Iris pigment epithelial cell (primary cell): ENCODE results near the gene WDR6.
A peak's percentile ranks its signal among the peaks of the same experiment; 100 is the strongest.

Experiments used
- DNase-seq: peaks from one replicate; pipeline ENCODE4 v3.0.0-alpha.2; 2011; ENCODE audit warnings: low read depth

WDR6 gene, protein sequence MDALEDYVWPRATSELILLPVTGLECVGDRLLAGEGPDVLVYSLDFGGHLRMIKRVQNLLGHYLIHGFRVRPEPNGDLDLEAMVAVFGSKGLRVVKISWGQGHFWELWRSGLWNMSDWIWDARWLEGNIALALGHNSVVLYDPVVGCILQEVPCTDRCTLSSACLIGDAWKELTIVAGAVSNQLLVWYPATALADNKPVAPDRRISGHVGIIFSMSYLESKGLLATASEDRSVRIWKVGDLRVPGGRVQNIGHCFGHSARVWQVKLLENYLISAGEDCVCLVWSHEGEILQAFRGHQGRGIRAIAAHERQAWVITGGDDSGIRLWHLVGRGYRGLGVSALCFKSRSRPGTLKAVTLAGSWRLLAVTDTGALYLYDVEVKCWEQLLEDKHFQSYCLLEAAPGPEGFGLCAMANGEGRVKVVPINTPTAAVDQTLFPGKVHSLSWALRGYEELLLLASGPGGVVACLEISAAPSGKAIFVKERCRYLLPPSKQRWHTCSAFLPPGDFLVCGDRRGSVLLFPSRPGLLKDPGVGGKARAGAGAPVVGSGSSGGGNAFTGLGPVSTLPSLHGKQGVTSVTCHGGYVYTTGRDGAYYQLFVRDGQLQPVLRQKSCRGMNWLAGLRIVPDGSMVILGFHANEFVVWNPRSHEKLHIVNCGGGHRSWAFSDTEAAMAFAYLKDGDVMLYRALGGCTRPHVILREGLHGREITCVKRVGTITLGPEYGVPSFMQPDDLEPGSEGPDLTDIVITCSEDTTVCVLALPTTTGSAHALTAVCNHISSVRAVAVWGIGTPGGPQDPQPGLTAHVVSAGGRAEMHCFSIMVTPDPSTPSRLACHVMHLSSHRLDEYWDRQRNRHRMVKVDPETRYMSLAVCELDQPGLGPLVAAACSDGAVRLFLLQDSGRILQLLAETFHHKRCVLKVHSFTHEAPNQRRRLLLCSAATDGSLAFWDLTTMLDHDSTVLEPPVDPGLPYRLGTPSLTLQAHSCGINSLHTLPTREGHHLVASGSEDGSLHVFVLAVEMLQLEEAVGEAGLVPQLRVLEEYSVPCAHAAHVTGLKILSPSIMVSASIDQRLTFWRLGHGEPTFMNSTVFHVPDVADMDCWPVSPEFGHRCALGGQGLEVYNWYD

DNA sequence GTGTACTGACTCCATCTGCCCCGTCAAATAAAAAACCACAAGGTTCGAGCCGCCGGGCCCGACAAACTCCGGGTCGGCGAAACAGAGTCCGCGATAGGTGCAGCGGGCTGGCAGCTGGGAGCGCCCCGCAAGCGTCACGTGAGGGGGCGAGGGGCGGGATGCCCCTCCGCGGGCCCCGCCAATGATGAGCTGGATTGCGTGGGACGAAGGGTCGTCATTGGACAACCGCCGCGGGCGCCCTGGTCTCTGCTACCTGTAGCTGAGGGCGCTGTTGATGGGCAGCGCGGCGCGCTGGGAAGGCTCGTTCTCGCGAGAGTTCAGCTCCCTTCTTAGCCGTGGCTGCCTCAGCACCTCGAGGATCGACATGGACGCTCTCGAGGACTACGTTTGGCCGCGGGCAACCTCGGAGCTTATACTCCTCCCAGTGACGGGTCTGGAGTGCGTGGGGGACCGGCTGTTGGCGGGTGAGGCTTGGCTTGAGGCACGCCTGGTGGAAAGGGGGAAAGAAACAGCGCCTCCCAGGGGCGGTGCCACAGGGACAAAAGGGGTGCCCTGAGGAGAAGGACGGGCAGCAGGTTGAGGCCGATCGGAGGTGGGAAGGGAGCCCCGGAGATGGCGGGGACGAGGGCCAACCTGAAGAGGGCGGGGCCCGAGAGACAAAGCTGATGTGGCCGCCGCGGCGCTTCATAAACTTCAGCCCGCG, at the start of gene WDR6:
WDR6 (plus strand) TSS at position 324 of the 703 bp plus-strand sequence; CDS start at position 365, 41 bp downstream.
- peak; percentile 98 for DNase-seq

DNA sequence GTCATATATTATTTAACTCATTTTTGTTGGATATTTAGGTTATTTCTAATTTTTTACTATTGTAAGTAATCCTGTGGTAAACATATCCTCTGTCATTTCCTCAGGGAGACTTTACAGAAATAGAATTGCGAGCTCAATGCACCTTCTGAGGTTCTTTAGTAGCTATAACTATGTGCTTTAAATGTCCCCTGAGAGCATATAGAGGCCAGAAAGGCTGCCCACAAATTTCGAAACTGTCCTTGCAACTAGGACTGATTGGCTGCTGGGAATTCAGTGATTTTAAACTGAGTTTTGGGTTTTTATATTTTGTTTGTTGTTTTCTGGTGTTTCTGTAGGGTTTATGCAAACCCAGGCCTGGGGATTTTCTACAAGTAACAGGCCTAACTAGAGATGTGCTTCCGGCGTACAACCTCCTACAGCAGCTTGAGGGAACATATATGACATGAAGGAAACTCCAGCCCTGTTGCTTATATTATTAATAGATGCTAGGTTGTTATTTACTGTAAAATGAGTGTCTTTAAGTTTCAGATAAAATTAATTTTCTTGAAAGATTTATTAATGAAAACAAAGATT, 46.3 kb upstream of the WDR6 start:
- DNase-seq: peak; percentile 14

DNA sequence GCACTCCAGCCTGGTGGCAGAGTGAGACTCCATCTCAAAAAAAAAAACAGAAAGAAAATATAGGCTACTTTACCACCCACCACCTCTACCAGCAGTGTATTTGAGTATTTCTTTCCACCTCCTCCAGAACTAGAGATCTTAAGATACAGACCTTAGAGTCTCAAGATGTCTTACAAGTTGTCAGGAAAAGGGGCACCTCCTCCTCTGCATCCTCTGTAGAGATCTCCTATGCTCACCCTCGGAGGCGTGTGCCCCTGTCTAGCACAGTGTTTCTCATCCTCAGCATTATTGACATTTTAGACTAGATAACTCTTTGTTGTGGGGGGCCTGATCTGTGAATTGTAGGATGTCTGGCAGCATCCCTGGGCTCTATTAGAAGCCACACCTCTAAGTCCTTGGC, 44.9 kb upstream of the WDR6 start:
- DNase-seq: no peak

DNA sequence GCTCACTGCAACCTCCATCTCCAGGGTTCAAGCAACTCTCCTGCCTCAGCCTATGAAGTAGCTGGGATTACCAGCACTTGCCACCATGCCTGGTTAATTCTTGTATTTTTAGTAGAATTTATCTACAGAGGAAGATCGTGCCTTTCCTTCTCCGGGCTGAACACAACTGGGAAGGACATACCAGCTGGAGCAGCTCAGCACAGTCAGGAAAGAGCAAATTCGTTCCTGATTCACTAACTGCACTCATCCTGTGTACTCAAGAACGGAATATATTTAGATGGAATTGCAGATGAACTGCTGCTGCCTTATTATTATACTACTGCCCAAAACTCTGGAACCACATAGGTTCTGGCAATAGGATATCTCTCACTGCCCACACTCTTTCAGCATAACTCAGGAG, 44.3 kb upstream of the WDR6 start:
- no peak for DNase-seq

DNA sequence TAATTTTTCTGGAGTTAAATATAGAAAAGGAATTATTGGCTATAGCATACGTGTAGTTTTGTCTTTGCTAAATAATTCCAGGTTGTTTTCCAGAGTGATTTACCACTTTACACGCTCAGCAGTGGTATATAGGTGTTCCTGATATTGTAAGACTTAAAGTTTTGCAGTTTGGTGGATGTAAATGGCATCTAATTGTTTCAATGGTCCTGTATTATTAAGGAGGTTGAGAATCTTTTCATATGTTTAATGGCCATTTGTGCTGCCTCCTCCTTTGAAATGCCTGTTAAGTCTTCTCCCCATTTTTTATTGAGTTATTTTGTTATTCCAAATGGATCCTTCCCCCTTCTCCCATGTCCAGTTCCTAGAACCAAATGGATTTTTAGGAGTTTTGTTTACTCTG, 43.6 kb upstream of the WDR6 start:
- DNase-seq: no peak

DNA sequence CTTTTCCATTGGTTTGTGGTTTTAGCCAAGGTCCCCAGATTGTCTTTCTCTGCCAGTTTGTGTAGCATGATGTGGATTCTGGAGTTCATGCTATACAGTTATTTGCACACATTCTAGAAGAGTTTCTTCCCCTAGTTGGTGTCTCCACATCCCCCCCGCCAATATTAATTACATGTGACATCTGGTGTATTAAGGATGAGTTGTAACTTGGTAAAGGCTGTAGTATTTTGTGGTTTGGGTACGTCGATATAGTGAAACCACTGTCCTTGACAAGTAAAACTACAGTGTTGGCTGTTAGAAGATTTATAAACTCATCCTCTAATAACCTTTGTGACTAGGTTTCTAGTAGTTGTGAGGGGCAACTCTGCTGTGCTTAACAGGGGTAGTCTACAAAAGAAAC, 40.8 kb upstream of the WDR6 start:
- DNase-seq: peak; percentile 52

DNA sequence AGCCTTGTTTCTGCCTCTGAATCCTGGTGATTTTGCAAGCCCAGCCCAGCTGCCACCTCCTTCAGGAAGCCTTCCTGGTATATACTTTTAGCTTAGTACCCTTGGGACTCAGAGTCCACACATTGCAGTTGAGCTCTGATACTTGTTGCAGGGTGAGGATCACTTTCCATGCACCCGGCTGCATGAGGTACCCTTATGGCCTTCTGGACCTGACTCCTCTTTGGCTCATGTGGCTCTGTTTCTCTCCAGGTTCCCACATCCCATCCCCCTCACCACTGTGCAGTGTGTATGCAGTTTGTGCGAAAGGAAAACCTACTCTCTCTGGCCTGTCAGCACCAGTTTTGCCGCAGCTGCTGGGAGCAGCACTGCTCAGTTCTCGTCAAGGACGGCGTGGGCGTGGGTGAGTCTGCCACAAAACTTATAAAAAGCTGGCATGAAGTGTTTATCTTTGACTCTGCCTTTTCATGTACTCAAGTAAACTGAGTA, 40.3 kb upstream of the WDR6 start:
- DNase-seq: no peak

DNA sequence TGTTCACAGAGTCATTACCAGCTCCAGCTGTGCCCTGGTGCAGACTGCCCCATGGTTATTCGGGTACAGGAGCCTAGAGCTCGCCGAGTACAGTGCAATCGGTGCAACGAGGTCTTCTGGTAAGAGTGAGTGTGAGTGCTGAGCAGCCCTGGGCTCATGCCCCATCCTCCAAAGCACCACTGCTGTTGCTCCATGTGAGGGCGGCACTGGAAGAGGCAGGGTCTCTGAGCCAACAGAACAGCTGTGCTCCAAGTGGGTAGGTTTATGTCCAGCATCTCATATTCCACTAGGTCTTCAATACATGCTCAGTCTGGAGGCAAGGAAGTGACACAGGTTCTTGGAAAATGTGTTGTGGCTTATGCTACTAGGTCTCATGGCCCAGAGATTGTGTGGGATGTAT, 36.6 kb upstream of the WDR6 start:
- DNase-seq: no peak

DNA sequence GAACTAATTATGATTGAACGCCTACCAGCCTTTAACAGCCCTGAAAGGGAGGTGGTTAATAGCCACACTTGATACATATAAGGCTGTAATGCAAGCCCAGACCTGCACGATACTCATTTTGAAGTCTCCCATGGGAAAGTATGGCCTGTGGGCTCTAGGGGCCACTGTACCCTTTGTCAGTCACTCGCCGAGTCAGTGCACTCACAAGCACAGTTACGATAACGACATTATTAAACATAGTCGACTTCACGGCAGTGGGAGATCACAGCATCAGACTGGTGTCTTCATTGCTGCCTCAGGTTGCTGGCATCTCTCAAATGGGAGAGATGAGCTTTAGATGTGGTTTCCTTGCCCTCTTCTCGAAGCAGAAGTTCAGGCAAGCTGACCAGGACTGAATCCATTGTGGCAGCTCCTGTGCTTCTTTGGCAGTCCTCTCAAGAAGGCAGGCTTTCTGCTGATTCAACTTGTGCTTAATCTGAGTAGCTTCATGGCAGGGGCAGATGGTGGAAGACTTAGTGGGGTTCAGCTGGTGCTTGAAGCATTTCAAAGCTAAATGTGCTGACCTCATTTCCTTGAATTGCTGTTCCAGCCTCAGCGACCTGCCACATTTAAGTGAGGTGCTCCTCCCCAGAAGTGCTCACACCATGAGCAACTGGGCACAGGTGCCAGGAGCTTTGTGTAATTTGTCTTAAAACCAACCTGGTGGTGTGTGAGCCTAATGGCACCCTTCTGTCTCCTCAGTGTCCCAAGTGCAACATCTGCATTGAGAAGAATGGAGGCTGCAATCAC, 32.9 kb upstream of the WDR6 start:
- no peak for DNase-seq

DNA sequence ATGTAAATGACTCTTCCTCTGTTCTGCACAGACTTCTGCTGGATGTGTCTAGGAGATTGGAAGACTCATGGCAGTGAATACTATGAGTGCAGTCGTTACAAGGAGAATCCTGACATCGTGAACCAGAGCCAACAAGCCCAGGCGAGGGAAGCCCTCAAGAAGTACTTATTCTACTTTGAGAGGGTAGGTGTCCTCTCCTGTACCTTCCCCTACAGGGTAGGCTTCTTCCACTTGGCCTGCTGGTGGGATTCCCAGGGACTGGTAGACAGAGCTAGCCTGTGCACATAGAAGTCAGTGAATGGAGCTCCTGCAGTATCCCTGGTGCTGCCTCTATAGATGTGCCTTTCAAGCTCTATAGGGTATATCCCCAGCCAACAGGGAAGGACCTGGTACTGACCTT, 27.7 kb upstream of the WDR6 start:
- DNase-seq: no peak

DNA sequence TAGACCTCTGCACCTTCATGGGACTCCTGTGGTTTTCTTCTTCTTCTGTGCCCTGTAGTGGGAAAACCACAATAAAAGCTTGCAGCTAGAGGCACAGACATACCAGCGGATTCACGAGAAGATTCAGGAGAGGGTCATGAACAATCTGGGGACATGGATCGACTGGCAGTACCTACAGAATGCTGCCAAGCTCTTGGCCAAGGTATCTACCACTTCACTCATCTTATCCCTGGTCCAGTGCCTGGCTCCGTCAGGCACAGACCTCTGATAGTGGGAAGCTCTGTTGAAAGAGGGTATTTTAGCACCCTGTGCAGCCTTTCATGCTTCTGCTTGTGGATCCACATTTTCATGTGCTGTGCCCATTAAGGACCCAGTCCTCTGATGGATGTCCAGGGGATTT, 26.9 kb upstream of the WDR6 start:
- no peak for DNase-seq

DNA sequence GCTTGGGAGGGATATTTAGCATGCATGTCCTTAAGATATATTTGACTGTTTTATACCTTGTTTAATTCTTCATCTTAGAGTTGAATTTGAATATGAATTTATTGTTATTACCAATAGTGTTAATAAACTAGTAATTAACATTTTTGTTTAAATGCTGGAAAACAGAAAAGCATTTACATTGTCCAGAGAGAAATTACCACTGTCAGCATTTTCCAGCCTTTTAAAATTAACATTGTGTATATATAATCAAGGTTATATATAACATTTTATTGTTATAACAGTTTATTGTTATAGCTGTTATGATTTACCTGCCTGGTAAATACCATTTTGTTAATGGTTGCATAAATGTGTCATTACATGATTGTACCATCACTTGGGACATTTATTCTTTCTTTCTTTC, 25.2 kb upstream of the WDR6 start:
- DNase-seq: no peak

DNA sequence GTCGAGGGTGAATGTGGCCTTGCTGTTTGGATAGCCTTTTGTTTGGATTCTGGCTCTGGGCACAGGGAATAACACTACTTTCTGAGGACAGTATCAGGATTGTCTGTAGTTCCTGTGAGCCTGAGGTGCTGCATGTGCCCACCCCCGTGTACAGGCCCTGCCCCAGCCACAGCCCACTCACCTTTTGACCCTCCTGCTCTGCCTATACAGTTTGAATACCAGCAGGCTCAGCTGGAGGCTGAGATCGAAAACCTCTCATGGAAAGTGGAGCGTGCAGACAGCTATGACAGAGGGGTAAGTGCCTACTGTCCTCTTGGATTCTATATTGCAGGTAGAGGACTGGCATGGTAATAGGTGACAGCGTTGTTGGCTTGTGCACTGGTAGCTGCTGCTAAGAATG, 24.5 kb upstream of the WDR6 start:
- no peak for DNase-seq

DNA sequence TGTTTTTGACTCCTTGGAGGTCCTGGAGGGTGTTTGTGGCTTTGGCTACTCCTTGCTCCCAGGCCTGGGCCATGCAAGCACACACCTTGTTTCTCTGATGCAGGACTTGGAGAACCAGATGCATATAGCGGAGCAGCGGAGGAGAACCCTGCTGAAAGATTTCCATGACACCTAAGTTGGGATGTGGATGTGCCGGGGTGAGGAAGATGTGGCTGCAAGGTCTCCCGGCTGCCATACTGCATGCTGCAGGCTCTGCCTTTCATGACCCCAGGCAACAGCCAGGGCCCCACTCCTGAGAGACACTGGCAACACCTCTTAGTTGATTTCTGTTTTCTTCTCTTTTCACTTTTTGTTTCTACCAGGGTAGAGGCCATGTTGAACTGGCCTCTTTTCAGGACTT, 24.1 kb upstream of the WDR6 start:
- no peak for DNase-seq

DNA sequence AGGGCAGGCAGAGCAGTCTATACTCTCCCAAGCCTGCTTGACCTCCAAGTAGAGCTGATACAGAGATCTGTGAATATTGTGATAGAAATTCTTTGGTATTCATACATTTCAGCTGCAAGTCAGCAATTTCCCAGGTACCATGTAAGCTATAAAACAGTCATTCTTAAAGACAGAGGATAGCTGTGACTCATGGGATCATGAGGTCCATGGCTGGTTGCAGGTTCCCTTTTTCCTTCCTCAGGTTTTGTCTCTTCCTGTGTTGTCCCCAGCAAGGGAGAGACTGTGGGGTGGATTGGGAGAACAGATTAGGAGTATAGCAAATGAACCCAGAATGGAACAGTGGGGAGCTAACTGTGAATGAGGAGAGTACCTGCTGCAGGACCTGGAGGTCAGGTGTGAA, 22.5 kb upstream of the WDR6 start:
- DNase-seq: no peak

DNA sequence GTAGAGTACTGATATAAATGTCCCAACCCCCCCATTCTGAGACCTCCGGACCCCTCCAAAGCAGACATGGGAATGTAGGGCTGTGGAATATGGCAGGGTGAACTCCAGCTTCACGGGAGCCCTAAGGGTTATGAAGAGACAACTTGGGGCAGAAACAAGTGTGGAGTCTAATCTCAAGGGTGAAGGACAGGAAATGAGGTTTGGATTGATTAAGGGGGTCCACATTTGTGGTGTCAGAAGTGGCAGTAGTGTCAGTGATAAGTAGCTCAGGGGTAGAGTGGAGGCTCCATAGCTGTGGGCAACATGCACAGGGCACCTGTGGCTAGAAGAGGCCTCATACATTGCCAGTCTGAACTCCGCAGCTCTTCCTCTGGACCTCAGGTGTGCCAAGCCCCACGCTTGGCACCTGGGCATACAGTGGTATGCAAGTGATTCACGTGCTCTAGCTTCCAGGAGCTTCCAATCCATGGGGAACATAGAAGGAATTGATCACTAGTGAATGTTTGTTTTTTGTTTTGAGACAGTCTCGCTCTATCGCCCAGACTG, 21.3 kb upstream of the WDR6 start:
- no peak for DNase-seq

DNA sequence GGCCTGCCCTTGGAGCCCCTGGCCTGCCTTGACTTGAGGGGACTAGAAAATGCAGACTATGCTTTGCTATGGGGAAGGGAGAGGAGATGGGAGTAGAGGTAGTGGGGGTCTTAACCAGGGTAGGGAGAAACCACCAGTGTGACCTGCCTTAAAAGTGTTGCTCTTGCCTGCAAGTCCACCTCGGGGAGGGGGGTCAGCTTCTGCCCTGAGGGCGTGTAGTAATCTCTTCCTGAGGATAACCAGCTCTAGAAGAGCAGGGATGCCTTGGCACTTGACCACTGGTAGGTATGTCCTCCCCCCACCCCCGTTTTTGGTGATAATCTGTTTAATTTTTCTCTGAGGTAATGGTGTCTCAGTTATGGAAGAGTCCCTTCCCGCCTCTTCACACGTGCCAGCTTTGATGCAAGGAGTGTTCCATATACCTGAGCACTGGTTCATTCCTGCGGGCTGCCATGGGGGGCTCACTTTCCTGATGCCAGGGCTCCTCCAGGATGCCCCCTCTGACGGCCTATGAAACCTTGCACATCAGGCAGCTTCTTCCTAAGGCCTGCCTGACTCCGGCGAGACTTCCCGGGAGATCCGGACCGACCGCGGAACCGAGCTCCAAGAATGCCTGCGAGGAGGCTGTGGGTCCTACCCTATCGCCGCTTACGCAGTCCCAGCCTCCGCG, 17.9 kb upstream of the WDR6 start:
- no peak for DNase-seq

DNA sequence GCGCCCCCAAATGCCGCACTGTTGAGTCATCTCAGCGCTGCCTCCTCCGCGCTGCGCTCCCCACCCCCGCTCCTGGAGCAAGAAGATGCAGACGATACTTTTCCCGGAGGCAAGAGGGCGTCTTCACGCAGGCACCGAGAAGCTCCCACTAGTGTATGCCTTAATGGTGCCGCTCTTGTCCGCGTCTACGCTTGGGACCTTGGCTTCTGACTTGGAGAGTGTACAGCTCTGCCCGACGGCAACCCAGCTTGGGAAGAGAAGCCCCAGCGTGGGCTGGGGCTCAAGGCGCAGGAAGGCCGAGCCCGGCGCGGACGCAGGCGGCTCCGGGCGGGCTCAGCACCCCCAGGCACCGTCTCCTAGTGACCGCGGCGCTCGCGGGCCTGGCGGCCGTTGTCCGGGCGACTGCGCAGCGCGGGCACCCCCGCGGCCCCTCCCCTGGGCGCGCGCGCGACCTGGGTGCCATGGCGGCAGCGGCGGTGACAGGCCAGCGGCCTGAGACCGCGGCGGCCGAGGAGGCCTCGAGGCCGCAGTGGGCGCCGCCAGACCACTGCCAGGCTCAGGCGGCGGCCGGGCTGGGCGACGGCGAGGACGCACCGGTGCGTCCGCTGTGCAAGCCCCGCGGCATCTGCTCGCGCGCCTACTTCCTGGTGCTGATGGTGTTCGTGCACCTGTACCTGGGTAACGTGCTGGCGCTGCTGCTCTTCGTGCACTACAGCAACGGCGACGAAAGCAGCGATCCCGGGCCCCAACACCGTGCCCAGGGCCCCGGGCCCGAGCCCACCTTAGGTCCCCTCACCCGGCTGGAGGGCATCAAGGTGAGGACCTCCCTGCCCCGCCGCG, 17.2 kb upstream of the WDR6 start, which contains the start of gene P4HTM:
P4HTM (plus strand) TSS at position 446 of the 840 bp plus-strand sequence; CDS start at position 462, 16 bp downstream.
- peak; percentile 96 for DNase-seq
